GM20431 (cell line): ENCODE data around the gene TBX2.
"Not testable (repeated sequence)": the region's sequence is repeated elsewhere in the genome, so short reads cannot be mapped to it uniquely, and the experiment has no call there.

ENCODE experiments used
- in situ Hi-C: fragments of 300-500 bp; cut with MseI, MboI; formaldehyde crosslinking; loops from one replicate; pipeline ENCODE4 v1.15.0; 2020; ENCODE audit warnings: low sequenced_read_pairs; ENCODE audit not compliant: unreplicated experiment

Gene TBX2

DNA sequence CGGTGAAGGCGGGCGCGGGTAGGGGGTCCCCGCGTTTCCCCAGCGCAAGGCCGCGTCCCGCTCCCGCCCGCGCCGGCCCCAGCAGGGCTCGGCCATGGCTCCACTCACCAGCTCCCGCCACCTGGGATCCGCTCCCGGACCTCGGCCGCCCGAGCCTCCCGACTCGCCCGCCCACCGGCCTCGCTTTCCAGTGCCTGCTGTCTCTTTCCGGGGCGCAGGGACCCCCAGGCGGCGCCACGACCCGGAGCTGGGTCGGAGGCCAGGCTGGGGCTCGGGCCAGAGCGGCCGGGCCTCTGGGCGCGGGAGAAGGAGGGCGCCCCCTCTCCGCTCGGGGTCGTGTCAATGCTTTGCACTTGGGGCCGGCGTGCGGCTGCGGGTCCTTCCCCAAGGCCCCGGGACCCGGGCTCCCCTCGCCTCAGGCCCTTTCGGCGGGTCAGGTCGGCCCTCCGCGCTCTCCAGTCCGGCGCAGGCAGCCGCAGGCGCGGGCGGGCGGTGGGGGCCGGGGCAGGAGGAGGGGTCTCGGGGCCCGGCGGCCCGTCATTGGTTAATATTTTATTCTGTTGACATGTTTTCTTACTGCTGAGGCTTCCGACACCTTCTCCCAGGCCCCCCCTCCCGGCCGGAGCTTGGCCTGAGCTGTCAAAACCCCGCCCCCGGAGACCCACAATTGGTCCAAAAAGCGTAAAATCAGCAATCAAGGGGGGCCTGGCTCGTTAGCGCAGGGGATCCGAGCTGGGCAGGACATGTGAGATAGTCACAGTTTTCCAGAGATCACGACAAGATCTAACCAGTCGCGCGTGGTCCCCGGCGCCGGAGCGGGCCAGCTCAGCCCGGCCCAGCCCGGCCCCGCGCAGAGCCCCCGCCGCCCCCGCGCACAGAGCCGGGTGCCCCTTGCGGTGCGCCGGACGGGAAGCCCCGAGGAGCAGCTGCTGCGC is at the start of gene TBX2:
TBX2 (plus strand) TSS at position 713 of the 935 bp plus-strand sequence. CDS start 334 bp downstream, outside the sequence.
- in situ Hi-C loops, result loop anchor here (25.0 kb wide), 2 partner anchors 412 to 687 kb away; no protein-coding TSS in a partner anchor

GRCh38 chr17:61351745-61352407 is 47.8 kb upstream of the TBX2 start:
- in situ Hi-C loops, result no loop called here

DNA sequence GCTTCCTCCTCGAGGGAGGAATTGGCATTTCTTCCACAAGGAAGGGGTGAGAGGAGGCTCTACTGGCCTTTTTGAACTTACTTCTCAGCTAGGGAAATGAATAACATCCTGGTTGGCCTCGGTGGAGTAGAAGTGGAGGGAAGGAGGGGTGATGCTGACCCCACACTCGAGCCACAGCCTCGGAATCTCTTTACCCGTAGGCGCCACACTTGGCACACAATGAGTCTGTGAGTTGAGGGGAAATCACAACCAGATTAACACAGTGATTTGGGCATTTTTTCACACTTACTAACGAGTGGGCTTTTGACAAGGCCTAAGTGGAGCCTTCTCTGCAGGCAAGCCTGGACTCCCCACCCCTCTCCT is 47.3 kb upstream of the TBX2 start:
- in situ Hi-C loops, result no loop called here

DNA sequence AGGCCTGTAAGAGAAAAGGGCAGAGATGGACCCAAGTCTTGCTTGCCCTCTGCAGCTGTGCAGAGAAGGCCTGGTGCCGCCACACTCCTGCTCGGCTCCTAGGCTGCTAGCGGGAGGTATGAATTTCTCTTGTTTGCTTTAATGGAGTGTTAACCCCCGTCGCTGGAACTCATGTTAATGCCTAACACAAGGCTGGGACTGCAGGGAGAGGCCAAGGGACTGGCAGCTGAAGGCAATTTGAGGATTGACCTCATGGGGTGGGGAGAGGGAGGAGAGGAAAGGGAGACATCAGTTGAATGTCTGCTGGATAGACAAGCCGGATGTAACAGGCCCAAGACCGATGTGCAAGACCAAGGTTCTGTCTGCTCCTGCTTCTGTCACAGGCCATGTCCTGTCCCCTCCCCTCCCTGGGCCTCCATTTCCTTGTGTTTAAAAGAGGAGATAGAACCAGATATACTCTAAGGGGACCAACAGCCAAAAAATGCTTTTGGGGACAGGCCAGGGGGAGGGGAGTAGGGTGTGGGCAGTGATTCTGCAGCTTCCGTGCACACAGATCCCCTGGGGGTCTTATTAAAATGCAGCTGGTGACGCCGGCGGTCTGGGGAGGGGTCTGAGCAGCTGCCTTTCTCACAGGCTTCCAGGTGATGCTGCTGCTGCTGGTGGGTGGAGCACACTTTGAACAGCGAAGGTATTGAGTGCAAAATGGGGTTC is 46.7 kb upstream of the TBX2 start:
- in situ Hi-C loops, result no loop called here

DNA sequence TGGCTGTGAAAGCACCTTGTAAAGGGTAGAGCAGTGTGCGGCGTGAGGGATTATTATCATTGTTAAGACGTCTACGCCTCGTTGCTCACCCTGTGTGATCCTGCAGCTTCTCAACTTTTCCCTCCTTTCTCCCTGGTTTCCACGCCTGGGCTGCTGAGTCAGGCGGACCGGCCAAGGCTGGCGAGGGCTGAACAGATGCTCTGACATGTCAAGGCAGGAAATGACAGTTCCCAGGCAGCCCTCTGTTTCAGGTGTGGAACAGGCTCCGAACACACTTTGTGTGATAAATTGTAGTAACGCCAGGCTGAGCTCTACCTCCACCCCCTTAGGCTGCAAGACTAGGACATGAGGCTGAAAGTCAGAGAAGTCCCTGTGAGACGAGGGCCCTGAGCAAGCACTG is 46.0 kb upstream of the TBX2 start:
- in situ Hi-C loops, result no loop called here

GRCh38 chr17:61354895-61355874 is 44.5 kb upstream of the TBX2 start:
- in situ Hi-C loops, result no loop called here

GRCh38 chr17:61357061-61357460 is 42.6 kb upstream of the TBX2 start:
- in situ Hi-C loops, result not testable (repeated sequence)

- in situ Hi-C loops, result not testable (repeated sequence)
These were observed 40.1 kb upstream of the TBX2 start for GRCh38 chr17:61359513-61359912.

GRCh38 chr17:61360318-61360943 is 39.2 kb upstream of the TBX2 start:
- in situ Hi-C loops, result no loop called here

- in situ Hi-C loops, result no loop called here
These were observed 38.6 kb upstream of the TBX2 start for GRCh38 chr17:61361084-61361483.

DNA sequence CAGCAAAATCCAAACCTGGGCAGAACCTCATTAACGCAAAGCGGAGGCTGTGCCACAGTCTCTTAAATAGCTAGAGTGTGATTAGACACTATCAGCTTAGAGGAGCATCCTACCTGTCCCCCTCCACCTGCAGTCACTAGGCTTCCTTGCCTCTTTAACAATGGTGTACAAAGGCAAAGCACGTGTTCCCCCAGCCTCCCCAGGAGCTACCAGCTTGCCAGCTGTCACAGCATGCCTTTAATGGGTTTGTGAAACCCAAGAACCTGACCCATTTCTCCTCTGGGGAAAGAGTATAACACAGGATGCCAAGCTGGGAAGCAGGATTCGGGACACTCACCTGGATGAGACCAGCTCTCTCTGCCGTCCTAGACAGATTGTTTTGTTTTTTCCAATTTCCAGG is 37.2 kb upstream of the TBX2 start:
- in situ Hi-C loops, result no loop called here

DNA sequence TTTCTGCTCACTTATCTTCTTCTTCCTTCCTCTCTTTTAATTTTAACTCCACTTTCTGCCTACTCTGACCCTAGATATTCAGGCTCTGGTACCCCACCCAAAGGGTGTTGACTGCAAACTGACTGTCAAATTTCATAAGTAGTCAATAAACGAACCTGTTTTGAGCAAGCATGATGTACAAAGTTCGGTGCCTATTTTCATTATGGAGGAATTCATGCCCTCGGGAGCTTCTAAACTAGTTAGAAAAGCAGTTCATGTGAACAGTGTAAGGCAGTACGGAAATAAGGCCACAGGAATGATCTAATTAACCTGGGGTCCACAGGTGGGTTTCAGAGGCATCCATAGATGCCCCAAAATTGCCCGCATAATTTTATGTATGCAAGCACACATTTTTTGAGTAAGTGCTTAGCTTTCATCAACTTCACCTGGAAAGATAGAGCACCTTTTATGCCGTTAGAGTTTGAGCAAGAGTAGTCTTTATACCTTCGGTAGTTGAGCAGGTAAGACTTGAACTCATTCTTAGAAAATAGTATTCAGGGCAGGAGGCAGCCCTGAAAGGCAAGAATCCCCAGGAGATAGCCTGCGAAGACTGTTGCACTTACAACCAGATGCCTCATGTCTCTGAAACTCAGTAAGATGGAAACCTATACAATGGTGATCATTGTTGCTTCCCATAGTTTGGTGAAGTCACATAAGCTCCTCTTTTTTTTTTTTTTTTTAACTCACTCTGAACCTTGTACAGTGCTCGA is 36.6 kb upstream of the TBX2 start:
- in situ Hi-C loops, result no loop called here

- in situ Hi-C loops, result no loop called here
These were observed 35.8 kb upstream of the TBX2 start for GRCh38 chr17:61363601-61364462.

DNA sequence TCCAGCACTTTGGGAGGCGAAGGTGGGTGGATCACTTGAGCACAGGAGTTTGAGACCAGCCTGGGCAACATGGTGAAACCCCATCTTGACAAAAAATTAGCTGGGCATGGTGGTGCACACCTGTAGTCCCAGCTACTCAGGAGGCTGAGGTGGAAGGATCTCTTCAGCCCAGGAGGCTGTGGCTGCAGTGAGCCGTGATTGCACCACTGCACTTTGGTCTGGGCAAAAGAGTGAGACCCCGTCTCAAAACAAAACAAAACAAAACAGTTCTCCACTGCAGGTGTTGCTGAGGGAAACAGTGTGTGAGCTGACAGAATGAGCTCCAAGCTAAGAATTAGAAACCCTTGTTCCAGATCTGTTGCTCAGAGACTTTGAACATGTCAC is 35.2 kb upstream of the TBX2 start:
- in situ Hi-C loops, result no loop called here

DNA sequence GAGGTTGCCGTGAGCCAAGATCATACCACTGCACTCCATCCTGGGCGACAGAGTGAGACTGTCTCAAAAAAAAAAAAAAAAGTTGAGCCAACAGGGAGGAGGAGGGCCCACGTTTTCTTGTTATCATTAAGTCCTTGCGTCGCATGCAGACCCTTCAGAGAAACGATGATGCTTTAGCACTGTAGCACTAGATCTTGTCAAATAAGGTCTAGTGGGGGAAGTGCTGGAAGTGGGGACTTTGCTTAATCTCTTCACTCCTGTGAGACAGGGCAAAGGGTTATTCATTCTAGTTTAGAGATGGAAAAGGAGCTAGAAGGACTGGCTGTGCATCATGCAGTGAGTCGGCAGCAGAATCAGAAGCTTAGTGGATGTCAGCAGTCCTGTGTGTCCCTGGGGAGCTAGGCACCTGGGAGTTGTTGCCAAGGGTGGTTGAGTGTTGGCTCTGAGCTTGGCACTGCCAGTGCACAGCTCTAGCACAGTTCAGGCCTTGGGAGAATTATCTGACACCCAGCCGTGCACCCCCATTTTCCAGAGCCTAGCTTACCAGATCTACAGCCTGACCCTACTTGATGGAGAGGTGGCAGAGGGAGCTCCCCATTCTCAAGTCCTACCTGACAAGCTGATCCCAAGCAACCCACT is 33.4 kb upstream of the TBX2 start:
- in situ Hi-C loops, result no loop called here

DNA sequence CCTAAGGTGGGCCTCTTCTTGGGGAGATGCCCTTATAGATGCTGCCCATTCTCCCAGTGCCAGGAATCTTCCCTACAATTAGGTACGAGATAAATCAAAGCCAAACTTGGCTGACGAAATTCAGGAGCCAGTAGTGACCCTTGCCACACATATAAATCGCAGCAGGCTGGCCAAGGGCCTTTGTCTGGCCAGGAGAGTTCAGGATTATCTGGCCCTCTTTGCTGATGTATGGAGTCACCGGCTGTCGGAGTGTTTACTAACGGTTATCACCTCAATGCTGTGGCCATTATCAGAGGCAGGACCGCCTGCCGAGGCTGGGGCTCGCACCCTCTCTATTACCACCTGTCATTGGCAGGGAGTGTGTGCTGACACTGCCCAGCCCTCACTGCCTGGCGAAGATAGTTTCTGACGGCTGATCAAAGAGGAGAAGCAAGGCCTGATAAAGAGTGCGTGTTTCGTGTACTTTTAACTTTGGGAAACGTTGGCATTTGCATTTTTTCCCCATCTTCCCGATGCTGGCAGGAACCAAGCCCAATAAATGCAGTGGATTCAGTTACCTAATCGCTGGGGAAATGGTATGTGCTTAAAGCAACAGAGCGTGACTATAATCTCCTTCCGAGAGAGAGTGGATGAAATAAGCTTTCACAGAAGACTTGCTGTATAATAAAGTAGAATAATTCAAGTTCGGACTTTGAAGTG is 32.8 kb upstream of the TBX2 start:
- in situ Hi-C loops, result no loop called here
